GM06990 (cell line): Measurements from ENCODE around the gene ANO1.

Experiments used
- DNase-seq: peaks from one replicate; pipeline ENCODE4 v3.0.0-alpha.2; 2011; ENCODE audit not compliant: insufficient read length; ENCODE audit errors: extremely low read depth
- H3K27me3 ChIP-seq: replicated peaks from 2 replicates; pipeline ENCODE4 v1.6.0; 2011; ENCODE audit warnings: low read length; ENCODE audit not compliant: control insufficient read depth, insufficient read depth
- H3K36me3 ChIP-seq: 2 replicates; pipeline ENCODE4 v1.5.1; 2011; ENCODE audit warnings: low read length; ENCODE audit not compliant: control insufficient read depth, insufficient read depth
- H3K4me3 ChIP-seq: replicated peaks from 2 replicates; pipeline ENCODE4 v1.5.1; 2011; ENCODE audit warnings: low read depth, mild to moderate bottlenecking, control low read depth, low read length
- CTCF ChIP-seq: IDR thresholded peaks from 2 replicates; pipeline ENCODE4 v1.5.1; 2011; ENCODE audit warnings: low read length, control low read depth, mild to moderate bottlenecking, inconsistent platforms; ENCODE audit not compliant: insufficient read depth, poor library complexity, severe bottlenecking

The ANO1 gene

GRCh38 chr11:70048279-70049024, 29.7 kb upstream of the ANO1 start:
- Histone ChIP-seq H3K4me3 (no peak overlapping the region), H3K27me3 (no peaks in the 10 kb centered on the region)
- TF ChIP-seq CTCF = peak; percentile 47

GRCh38 chr11:70049045-70049444, 29.1 kb upstream of the ANO1 start:
- no peak for TF ChIP-seq CTCF
- no peak overlapping the region for H3K4me3 ChIP-seq
- H3K27me3 ChIP-seq = no peaks in the 10 kb centered on the region
- no peak for DNase-seq
- H3K36me3 ChIP-seq = no peaks in the 10 kb centered on the region

More at GRCh38 chr11:70048279-70049024, 29.7 kb upstream of the ANO1 start:
- no peak for DNase-seq
- no peaks in the 10 kb centered on the region for H3K36me3 ChIP-seq

- Histone ChIP-seq H3K4me3 (no peak overlapping the region), H3K36me3 (no peaks in the 10 kb centered on the region), H3K27me3 (no peaks in the 10 kb centered on the region)
- DNase-seq = no peak
- TF ChIP-seq CTCF = no peak
Measured at GRCh38 chr11:70050243-70050642, 27.9 kb upstream of the ANO1 start.

GRCh38 chr11:70054004-70054403, 24.1 kb upstream of the ANO1 start:
- no peak for DNase-seq
- TF ChIP-seq CTCF = no peak

GRCh38 chr11:70055444-70055843, 22.7 kb upstream of the ANO1 start:
- no peak for DNase-seq
- Histone ChIP-seq H3K4me3 (no peak overlapping the region), H3K36me3 (no peaks in the 10 kb centered on the region), H3K27me3 (no peaks in the 10 kb centered on the region)
- no peak for TF ChIP-seq CTCF

More at GRCh38 chr11:70054004-70054403, 24.1 kb upstream of the ANO1 start:
- Histone ChIP-seq H3K4me3 (no peak overlapping the region), H3K36me3 (no peaks in the 10 kb centered on the region), H3K27me3 (no peaks in the 10 kb centered on the region)
